Activated effector memory CD4-positive, alpha-beta T cell treated with anti-CD3 and anti-CD28 coated beads, Interleukin-2, amount 50 U/mL, for 16 hours (primary cell): ENCODE measurements around the gene PDP2.

ENCODE experiments used
- DNase-seq: peaks from one replicate; pipeline ENCODE4 v3.0.0-alpha.2; 2020

The PDP2 gene

GRCh38 chr16:66904846-66905632, 24.7 kb downstream of the PDP2 start:
- DNase-seq = no peak

- no peak for DNase-seq
Measured at GRCh38 chr16:66905633-66906539, 25.6 kb downstream of the PDP2 start.

- no peak for DNase-seq
Measured at GRCh38 chr16:66906916-66907836, 26.9 kb downstream of the PDP2 start.

- no peak for DNase-seq
Measured at GRCh38 chr16:66908116-66908515, 27.8 kb downstream of the PDP2 start.

GRCh38 chr16:66908762-66909559, 28.6 kb downstream of the PDP2 start:
- no peak for DNase-seq

- DNase-seq = no peak
Measured at GRCh38 chr16:66910175-66910940, 30.0 kb downstream of the PDP2 start.

GRCh38 chr16:66911112-66911511, 30.8 kb downstream of the PDP2 start:
- DNase-seq = no peak

GRCh38 chr16:66911801-66912200, 31.5 kb downstream of the PDP2 start:
- DNase-seq = no peak

GRCh38 chr16:66913081-66913480, 32.8 kb downstream of the PDP2 start:
- DNase-seq = no peak

- DNase-seq = no peak
Measured at GRCh38 chr16:66913711-66914110, 33.4 kb downstream of the PDP2 start.

GRCh38 chr16:66914541-66914940, 34.2 kb downstream of the PDP2 start:
- DNase-seq = no peak

- no peak for DNase-seq
Measured at GRCh38 chr16:66915041-66915440, 34.7 kb downstream of the PDP2 start.

- DNase-seq = no peak
Measured at GRCh38 chr16:66916518-66916917, 36.2 kb downstream of the PDP2 start.

GRCh38 chr16:66917741-66918140, 37.4 kb downstream of the PDP2 start:
- no peak for DNase-seq

- no peak for DNase-seq
Measured at GRCh38 chr16:66918355-66918754, 38.0 kb downstream of the PDP2 start.

GRCh38 chr16:66918803-66919568, 38.7 kb downstream of the PDP2 start, which contains the start of gene CDH16:
Gene CDH16, minus strand, starts transcription at chr16:66918885. Its CDS starts 820 bp downstream, at chr16:66918065.
- DNase-seq = no peak

GRCh38 chr16:66919569-66920298, 39.4 kb downstream of the PDP2 start:
- no peak for DNase-seq

- DNase-seq = no peak
Measured at GRCh38 chr16:66920299-66920590, 39.9 kb downstream of the PDP2 start.

- no peak for DNase-seq
Measured at GRCh38 chr16:66920924-66921680, 40.8 kb downstream of the PDP2 start.
